ENCODE measurements around the gene CSRNP3.

GRCh38 chr2:165681841-165682240 is 212.3 kb downstream of the CSRNP3 start:
- TF ChIP-seq CTCF (IDR thresholded peaks at IDR 0.05) (no peak), EZH2 (IDR thresholded peaks at IDR 0.05; ENCODE audit: borderline replicate concordance, insufficient read depth, low read depth, low read length, poor library complexity, severe bottlenecking) (no peak)
